ENCODE measurements around the gene ETFB. TPM values are rescaled to one million over a fixed set of nuclear protein-coding genes. Genes with fewer than 3 reads are reported as not detected.

Gene ETFB
- total RNA-seq, 1 donor: 76.4 TPM

DNA sequence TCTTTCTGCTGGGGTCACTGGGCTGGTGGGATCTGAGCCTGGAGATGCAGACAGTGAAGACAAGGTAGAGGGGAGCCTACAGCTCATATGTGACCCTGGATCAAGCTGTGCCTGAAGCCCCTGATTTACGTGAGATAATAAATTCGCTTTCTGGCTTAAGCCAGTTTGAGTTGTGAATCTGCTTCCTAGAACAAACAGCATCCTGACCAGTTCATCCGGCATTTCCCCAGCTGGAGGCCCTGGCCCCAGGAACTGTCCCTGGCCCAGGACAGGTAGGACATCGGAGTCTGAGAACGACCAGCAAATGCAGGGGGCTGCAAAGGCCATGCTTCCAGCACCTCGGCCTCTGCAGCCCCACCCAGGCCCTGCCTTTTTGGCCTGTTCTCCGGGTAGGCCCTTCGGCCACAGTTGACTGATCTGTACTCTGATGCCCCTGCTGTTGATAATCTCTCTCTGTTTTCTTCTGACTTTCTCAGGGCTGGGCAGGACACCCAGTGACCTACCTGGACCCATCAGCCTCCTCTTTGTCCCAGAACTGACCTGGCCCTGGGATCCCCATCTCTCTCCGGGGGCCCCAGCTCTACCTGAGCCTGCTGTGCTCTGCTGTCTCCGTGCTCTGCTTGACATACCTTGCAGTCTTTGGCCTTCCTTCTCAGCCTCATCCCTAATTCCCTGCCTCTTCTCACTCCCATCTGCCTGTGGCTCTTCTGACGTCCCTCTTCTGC, 14.8 kb downstream of the ETFB start:
- DNase-seq (ENCODE audit: low read depth): no peak
- TF ChIP-seq, protein P1, sequence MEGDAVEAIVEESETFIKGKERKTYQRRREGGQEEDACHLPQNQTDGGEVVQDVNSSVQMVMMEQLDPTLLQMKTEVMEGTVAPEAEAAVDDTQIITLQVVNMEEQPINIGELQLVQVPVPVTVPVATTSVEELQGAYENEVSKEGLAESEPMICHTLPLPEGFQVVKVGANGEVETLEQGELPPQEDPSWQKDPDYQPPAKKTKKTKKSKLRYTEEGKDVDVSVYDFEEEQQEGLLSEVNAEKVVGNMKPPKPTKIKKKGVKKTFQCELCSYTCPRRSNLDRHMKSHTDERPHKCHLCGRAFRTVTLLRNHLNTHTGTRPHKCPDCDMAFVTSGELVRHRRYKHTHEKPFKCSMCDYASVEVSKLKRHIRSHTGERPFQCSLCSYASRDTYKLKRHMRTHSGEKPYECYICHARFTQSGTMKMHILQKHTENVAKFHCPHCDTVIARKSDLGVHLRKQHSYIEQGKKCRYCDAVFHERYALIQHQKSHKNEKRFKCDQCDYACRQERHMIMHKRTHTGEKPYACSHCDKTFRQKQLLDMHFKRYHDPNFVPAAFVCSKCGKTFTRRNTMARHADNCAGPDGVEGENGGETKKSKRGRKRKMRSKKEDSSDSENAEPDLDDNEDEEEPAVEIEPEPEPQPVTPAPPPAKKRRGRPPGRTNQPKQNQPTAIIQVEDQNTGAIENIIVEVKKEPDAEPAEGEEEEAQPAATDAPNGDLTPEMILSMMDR (IDR thresholded peaks at IDR 0.05; ENCODE audit: insufficient read depth, low read depth, low read length): no peak
- no peak overlapping the region for H3K4me3 ChIP-seq (ENCODE audit: low read depth, low read length)

DNA sequence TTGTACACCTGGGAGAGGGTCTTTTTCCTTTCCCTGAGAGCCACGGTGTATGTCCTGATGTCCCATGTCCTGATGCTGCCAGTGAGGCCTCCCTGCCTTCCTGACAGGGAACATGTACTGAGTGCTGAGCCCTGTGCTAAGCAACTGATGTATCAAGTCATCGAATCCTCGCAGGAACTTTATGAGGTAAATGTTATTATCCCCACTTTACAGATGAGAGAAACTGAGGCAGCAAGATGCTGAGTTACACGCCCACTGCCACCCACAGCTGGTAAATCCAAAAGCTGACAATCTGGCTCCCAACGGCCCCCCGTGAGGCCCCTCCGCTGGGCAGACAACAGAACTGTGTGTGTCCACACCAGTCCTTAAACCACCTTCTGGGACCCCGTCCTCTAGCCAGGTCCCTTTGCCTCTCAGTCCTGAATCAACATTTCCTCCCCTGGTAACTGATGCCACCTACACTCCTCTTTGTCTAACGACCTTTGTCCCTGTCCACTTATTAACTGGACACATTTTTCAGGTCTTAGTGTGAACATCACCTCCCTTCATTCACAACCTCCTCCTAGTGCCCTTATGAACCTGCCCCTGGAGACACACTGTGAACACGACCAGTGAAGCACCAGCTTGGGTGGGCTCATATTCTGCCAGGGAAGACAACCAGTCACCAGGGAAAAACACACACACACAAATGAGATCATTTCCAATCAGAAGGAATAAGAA, 18.8 kb downstream of the ETFB start:
- no peak overlapping the region for H3K4me3 ChIP-seq (ENCODE audit: low read depth, low read length)
- TF ChIP-seq, protein P1 (IDR thresholded peaks at IDR 0.05; ENCODE audit: insufficient read depth, low read depth, low read length): no peak
- DNase-seq (ENCODE audit: low read depth): no peak

DNA sequence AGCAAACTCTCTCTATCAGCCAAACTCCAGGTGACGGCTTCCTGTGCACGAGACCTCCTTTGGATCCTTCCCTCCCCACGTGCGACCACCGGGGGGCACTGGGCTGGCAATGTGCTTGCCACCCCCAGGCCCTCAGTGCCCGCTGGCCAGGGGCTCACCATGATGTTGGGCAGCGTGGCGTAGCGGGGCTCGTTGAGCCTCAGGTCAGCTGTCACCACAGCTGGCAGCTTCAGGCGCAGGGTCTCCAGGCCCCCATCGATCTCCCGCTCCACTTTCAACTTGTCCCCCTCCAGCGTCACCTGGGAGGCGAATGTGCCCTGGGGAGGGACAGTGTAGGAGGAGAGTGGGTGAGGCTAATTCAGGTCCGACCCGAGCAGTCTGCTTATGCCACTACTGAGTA, 19.4 kb downstream of the ETFB start:
- no peak overlapping the region for H3K4me3 ChIP-seq (ENCODE audit: low read depth, low read length)
- TF ChIP-seq, protein P1 (IDR thresholded peaks at IDR 0.05; ENCODE audit: insufficient read depth, low read depth, low read length): no peak
- DNase-seq (ENCODE audit: low read depth): no peak

DNA sequence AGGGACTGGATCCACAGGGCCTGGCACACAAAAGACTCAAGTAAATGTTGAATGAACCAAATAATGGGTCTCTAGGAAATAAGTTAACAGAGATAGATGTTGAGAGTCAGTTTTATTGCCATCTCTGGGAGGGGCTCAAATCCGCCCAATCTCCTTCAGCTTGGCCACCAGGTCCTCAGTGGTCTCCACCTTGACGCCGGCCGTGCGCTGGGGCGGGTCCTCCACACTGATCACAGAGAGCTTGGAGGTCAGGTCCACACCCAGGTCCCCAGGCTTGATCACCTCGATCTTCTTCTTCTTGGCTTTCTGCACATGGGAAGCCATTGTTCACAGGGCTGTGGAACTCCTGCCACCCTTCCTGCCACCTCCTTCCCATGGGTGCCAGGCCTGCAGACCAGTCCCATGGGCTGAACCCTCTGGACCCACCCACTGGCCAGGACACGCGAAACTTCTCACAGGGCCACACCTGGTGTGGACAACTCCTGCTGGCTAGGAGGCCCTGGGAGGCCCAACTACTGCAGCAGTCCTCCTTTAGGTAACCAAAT, 21.0 kb downstream of the ETFB start:
- TF ChIP-seq, protein P1 (IDR thresholded peaks at IDR 0.05; ENCODE audit: insufficient read depth, low read depth, low read length): no peak
- H3K4me3 ChIP-seq (ENCODE audit: low read depth, low read length): no peak overlapping the region
- DNase-seq (ENCODE audit: low read depth): no peak

DNA sequence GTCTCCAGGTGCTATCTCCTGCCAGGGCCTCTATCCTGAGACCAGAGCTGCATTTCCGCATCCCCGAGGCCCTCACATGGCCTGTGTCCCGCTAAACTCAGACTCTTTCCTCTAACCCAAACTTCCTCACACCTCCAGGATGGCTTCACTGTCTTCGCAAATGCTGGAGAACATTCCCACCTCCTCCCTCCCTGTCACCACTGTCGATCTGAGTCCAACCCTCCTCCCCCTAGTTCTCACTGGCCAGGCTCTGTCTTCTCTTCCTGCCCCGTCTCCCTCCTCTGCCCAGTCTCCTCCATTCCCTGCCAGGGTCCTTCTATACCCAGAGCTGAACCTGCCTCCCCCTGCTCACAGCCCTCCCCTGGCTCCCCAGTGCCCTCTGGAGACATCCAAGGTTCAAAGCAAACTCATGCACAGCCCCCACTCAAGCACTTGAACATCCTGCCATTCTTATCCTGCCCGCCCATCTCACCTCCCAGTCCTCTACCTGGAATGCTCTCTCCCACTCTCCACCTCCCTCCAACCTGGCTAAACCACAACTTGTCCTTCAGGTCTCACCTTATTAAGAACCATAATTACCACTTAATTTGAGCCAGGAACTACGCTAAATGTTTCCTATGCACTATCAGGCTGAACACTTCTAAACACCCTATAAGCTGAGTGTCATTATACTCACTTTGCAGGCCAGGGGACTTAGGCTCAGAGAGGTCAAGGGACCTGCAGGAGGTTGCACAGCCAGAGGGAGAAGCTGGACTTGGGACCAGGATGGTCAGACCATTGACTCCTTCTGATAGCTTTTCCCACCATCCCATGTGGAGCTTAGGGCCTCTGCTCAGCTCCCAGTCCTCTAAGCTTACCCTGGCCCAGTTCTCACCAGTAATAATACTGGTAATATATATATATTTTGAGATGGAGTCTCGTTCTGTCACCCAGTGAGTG, 23.3 kb downstream of the ETFB start:
- TF ChIP-seq, protein P1 (IDR thresholded peaks at IDR 0.05; ENCODE audit: insufficient read depth, low read depth, low read length): no peak
- DNase-seq (ENCODE audit: low read depth): no peak
- no peak overlapping the region for H3K4me3 ChIP-seq (ENCODE audit: low read depth, low read length)

DNA sequence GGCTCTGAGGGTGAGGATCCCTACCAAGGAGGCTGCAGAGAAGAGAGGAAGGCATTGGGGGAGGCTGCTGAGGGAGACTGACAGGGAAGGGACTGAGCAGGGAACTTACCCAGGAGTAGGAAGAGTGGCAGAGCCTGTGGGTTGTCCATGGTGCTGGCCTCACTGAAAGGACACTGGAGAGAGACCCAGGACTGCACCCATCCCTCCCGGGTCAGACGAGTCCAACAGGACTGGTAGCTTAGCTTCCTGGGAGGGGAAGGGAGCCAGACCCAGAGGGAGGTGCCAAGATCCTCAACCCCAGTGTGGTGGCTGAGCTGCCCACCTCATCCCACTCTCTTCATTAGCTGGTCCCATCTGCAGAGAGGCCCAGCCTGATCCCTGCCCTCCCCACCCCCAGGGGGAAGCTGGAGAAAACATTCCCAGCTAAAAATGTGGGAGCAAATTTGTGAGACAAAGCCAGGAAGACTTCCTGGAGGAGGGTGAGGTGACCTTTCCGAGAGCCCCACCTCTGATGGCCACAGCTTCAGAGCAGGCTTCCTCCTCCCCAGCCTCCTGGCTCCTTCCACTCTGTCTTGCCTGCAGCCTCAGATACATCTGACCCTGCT, 24.1 kb downstream of the ETFB start, which contains the start of gene VSIG10L:
VSIG10L (minus strand) TSS at position 164 of the 605 bp plus-strand sequence; CDS start at position 149, 15 bp downstream.
- TF ChIP-seq, protein P1 (IDR thresholded peaks at IDR 0.05; ENCODE audit: insufficient read depth, low read depth, low read length): no peak
- H3K4me3 ChIP-seq (ENCODE audit: low read depth, low read length): no peak within 1 kb of the TSS
- no peak for DNase-seq (ENCODE audit: low read depth)

All from fibroblast of villous mesenchyme (primary cell).